Endothelial cell (in vitro differentiated cells): ENCODE results near the gene APC2. TPM values are rescaled to one million over a fixed set of nuclear protein-coding genes. Genes with fewer than 3 reads are reported as not detected.

Experiments used
- DNase-seq: peaks from one replicate; pipeline ENCODE4 v3.0.0; 2021; ENCODE audit warnings: low spot score
- H3K27ac Mint-ChIP-seq: one replicate; pipeline ENCODE4 v1.8.0; 2021; ENCODE audit warnings: mixed read lengths, inconsistent platforms; ENCODE audit not compliant: unreplicated experiment
- H3K27me3 Mint-ChIP-seq: one replicate; pipeline ENCODE4 v1.8.0; 2021; ENCODE audit warnings: mild to moderate bottlenecking, moderate library complexity, mixed read lengths, inconsistent platforms; ENCODE audit not compliant: unreplicated experiment
- H3K36me3 Mint-ChIP-seq: one replicate; pipeline ENCODE4 v1.8.0; 2021; ENCODE audit warnings: mild to moderate bottlenecking, low read depth, mixed read lengths, inconsistent platforms; ENCODE audit not compliant: unreplicated experiment
- H3K4me1 Mint-ChIP-seq: one replicate; pipeline ENCODE4 v1.8.0; 2021; ENCODE audit warnings: mild to moderate bottlenecking, mixed read lengths, inconsistent platforms; ENCODE audit not compliant: unreplicated experiment
- H3K4me3 Mint-ChIP-seq: one replicate; pipeline ENCODE4 v1.8.0; 2021; ENCODE audit warnings: mild to moderate bottlenecking, mixed read lengths, inconsistent platforms; ENCODE audit not compliant: unreplicated experiment
- H3K9me3 Mint-ChIP-seq: one replicate; pipeline ENCODE4 v1.8.0; 2021; ENCODE audit warnings: mixed read lengths, inconsistent platforms; ENCODE audit not compliant: unreplicated experiment
- CTCF ChIP-seq: fragments of 200-600 bp; sonication (generic); IDR thresholded peaks from one replicate; pipeline ENCODE4 v1.5.0; 2021; ENCODE audit warnings: antibody characterized with exemption; ENCODE audit not compliant: unreplicated experiment
- total RNA-seq: library from RNA; stranded (reverse); fragmentation: NEBNext Ultra II Directional; extraction: Animal tissue kit (Norgen Biotek cat#: 25700); gene quantifications from one replicate; pipeline ENCODE4 v1.2.1, GENCODE V29; 2021; ENCODE audit not compliant: unreplicated experiment

APC2 gene
- total RNA-seq, 1 donor from 2014 or later: 1.9 TPM

- H3K27ac Mint-ChIP-seq: no peak overlapping the region
- no peaks in the 10 kb centered on the region for H3K9me3 Mint-ChIP-seq
- DNase-seq: no peak
- TF ChIP-seq CTCF: no peak
- H3K36me3 Mint-ChIP-seq: peaks cover 37% of the 10 kb centered on the region
- peak overlapping the region; percentile 56 for H3K4me3 Mint-ChIP-seq
- peaks cover 13% of the 10 kb centered on the region for H3K27me3 Mint-ChIP-seq
- peaks cover 7% of the 10 kb centered on the region for H3K4me1 Mint-ChIP-seq
Observed at GRCh38 chr19:1420590-1420989, 29.3 kb upstream of the APC2 start.

GRCh38 chr19:1421218-1421957 is 28.5 kb upstream of the APC2 start:
- no peak for TF ChIP-seq CTCF
- peaks cover 41% of the 10 kb centered on the region for H3K36me3 Mint-ChIP-seq
- peaks cover 4% of the 10 kb centered on the region for H3K4me1 Mint-ChIP-seq
- no peak overlapping the region for H3K4me3 Mint-ChIP-seq
- H3K9me3 Mint-ChIP-seq: no peaks in the 10 kb centered on the region
- H3K27ac Mint-ChIP-seq: no peak overlapping the region
- no peak for DNase-seq
- peaks cover 12% of the 10 kb centered on the region for H3K27me3 Mint-ChIP-seq

GRCh38 chr19:1421958-1422305 is 28.0 kb upstream of the APC2 start:
- Mint-ChIP-seq H3K27ac (no peak overlapping the region), H3K4me1 (peaks cover 4% of the 10 kb centered on the region)

GRCh38 chr19:1422360-1422759 is 27.6 kb upstream of the APC2 start:
- no peaks in the 10 kb centered on the region for H3K9me3 Mint-ChIP-seq
- H3K4me1 Mint-ChIP-seq: peaks cover 3% of the 10 kb centered on the region
- no peak for TF ChIP-seq CTCF
- H3K36me3 Mint-ChIP-seq: peaks cover 39% of the 10 kb centered on the region
- H3K27ac Mint-ChIP-seq: peak overlapping the region; percentile 57
- peaks cover 12% of the 10 kb centered on the region for H3K27me3 Mint-ChIP-seq
- no peak for DNase-seq
- H3K4me3 Mint-ChIP-seq: peak overlapping the region; percentile 74

More at GRCh38 chr19:1421958-1422305, 28.0 kb upstream of the APC2 start:
- DNase-seq: no peak
- no peak overlapping the region for H3K4me3 Mint-ChIP-seq
- no peak for TF ChIP-seq CTCF
- H3K9me3 Mint-ChIP-seq: no peaks in the 10 kb centered on the region
- peaks cover 41% of the 10 kb centered on the region for H3K36me3 Mint-ChIP-seq
- H3K27me3 Mint-ChIP-seq: peaks cover 12% of the 10 kb centered on the region

- no peak for DNase-seq
Observed at GRCh38 chr19:1422943-1423342, 27.0 kb upstream of the APC2 start.

More at GRCh38 chr19:1422943-1423342, 27.0 kb upstream of the APC2 start:
- Mint-ChIP-seq H3K36me3 (peaks cover 36% of the 10 kb centered on the region), H3K27me3 (peaks cover 8% of the 10 kb centered on the region), H3K4me1 (no peaks in the 10 kb centered on the region), H3K9me3 (no peaks in the 10 kb centered on the region), H3K27ac (no peak overlapping the region), H3K4me3 (peak overlapping the region; percentile 8)
- no peak for TF ChIP-seq CTCF
